ENCODE measurements around the gene RHBDF1.

The RHBDF1 gene

DNA sequence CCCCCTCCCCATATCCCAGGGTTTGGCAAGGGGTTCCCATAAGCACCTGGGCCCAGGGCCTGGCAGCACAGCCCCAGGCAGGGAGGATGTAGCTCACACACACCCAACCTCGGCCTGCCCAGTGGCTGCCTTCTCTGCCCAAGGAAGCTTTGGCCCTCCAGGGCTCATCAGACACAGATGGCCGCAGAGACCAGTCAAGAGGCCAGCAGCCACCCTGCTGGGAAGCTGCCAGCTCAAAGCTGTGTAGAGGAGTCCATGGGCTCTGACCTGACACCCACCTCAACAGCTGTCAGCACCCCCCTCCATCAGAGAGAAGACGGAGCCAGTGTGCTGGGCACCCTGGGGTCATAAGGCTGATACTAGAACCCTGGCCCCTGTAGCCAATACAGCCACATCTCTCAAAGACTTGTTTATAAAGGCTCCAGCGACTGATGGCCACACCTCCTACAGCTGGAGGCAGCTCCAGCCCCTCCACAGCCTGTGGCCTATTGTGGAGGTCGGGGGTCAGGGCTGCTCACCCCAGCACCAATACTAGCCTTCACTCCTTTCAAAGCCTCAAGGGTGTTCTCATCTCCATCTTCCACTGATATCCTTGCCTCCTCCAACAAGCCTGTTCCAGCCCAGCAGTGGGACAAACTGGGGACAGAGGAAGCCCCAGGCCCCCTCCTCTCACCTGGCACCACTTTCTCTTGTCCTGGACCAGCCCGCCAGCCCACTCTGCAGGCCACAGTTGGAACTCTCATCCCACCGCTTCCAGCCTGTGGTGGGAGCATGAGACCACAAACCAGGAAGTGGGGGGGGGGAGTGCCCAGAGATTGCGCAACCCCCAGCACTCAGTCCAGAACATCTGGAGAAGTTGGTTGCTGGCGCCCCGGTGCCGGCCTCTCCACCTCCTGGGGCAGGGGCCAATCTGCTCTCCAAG is 3.4 kb upstream of the RHBDF1 start:
- FAIRE-seq (no peak), DNase-seq (ENCODE audit: insufficient read length, low spot score) (no peak)

GRCh38 chr16:74747-75334 is 2.4 kb upstream of the RHBDF1 start:
- DNase-seq (ENCODE audit: insufficient read length, low spot score) (no peak), FAIRE-seq (no peak)

- FAIRE-seq (no peak), DNase-seq (ENCODE audit: insufficient read length, low spot score) (no peak)
Observed at GRCh38 chr16:74051-74746, 1.8 kb upstream of the RHBDF1 start.

- FAIRE-seq (no peak), DNase-seq (ENCODE audit: insufficient read length, low spot score) (no peak)
Observed at GRCh38 chr16:71540-72401, 660 bp downstream of the RHBDF1 start.

DNA sequence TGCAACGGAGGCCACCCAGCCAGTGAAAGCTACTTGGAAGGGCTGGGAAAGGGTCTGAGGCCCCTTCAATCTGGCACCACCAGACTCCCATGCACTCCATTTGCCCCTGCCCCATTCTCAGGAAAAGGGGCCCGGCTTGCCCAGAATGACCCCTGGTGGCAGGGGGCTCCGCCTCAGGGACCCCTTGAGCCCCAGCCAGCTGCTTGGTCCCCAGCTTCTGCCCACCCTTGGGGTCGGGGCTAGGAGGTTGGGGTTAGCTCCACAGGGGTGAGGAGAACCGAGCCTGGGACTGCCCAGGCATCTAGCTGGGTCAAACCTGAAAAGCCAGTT is 1.3 kb downstream of the RHBDF1 start:
- DNase-seq (ENCODE audit: insufficient read length, low spot score) (no peak), FAIRE-seq (no peak)

GRCh38 chr16:69181-69580 is 3.2 kb downstream of the RHBDF1 start:
- DNase-seq (ENCODE audit: insufficient read length, low spot score) (no peak), FAIRE-seq (no peak)

DNA sequence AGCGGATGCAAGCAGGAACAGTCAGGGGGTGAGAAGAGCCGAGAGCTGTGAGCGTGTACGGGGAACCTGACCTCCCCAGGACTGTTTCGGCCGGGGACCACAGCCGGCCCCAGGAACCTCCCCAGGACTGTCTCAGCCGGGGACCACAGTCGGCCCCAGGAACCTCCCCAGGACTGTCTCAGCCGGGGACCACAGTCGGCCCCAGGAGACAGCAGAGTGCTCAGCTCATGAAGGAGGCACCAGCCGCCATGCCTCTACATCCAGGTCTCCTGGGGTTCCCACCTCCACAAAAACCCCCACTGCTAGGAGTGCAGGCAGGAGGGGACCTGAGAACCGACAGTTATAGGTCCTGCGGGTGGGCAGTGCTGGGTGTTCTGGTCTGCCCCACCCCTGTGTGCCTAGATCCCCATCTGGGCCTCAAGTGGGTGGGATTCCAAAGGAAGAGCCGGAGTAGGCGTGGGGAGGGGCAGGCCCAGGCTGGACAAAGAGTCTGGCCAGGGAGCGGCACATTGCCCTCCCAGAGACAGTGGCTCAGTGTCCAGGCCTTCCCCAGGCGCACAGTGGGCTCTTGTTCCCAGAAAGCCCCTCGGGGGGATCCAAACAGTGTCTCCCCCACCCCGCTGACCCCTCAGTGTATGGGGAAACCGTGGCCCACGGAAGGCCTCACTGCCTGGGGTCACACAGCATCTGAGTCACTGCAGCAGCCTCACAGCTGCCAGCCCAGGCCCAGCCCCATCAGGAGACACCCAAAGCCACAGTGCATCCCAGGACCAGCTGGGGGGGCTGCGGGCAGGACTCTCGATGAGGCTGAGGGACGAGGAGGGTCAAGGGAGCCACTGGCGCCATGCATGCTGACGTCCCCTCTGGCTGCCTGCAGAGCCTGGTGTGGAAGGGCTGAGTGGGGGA is 4.3 kb downstream of the RHBDF1 start:
- DNase-seq (ENCODE audit: insufficient read length, low spot score) = no peak
- no peak for FAIRE-seq

DNA sequence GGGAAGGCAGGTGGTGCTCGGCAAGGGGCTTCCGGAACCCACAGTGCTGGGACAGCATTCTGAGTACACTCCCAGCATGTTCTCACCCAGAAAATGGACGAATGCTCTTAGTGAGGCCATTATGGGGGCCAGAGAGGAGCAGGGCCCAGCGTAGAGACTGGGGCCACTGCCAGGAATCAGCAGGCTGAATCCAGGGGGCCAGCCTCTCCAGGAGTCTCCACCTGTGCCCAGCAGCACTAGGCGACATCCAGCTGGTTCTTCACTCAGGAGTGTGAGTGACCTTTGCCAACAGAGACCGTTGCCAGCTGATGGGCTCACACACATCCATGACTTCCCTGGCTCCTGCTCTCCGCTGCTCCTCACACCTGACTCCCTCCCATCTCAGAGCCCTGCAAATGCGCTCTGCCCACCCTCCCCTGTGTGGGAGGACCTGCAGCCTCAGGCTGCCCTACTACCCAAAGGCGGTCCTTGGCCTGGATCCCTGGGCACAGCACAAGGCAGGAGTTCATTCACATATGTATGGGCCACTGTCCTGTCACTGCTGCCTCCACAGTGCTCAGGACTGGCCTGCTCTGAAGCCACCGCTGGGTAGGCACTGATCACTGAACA is 5.1 kb downstream of the RHBDF1 start:
- FAIRE-seq = no peak
- no peak for DNase-seq (ENCODE audit: insufficient read length, low spot score)

- DNase-seq (ENCODE audit: insufficient read length, low spot score) (no peak), FAIRE-seq (no peak)
Observed at GRCh38 chr16:66309-67182, 5.9 kb downstream of the RHBDF1 start.

GRCh38 chr16:65745-66144 is 6.7 kb downstream of the RHBDF1 start:
- FAIRE-seq = peak; percentile 76
- DNase-seq (ENCODE audit: insufficient read length, low spot score) = peak; percentile 98

DNA sequence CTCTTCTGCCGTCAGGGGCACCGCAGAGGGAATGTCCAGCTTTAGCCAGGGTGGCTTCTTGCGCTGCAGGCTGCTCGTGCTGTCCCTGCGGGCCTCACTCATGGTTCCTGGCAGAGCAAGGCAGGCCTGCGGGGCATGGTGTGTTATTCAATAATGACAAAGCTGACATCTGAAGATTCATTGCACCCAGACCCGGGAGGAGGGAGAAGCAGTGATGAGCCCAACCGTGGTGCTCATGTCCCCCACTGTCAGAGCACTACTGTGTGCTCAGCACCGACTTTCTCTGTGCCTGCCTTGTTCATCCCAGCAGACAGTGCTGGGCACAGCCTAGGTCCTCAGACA is 7.5 kb downstream of the RHBDF1 start:
- no peak for FAIRE-seq
- DNase-seq (ENCODE audit: insufficient read length, low spot score) = no peak

- DNase-seq (ENCODE audit: insufficient read length, low spot score) (no peak), FAIRE-seq (no peak)
Observed at GRCh38 chr16:63998-64913, 8.2 kb downstream of the RHBDF1 start.

GRCh38 chr16:63466-63865 is 9.0 kb downstream of the RHBDF1 start:
- FAIRE-seq (no peak), DNase-seq (ENCODE audit: insufficient read length, low spot score) (no peak)

GRCh38 chr16:62968-63391 is 9.5 kb downstream of the RHBDF1 start:
- FAIRE-seq (no peak), DNase-seq (ENCODE audit: insufficient read length, low spot score) (no peak)

GRCh38 chr16:62283-62967 is 10.0 kb downstream of the RHBDF1 start:
- DNase-seq (ENCODE audit: insufficient read length, low spot score) (no peak), FAIRE-seq (no peak)

GRCh38 chr16:61879-62281 is 10.6 kb downstream of the RHBDF1 start:
- FAIRE-seq (no peak), DNase-seq (ENCODE audit: insufficient read length, low spot score) (no peak)

Data from GM19239 (cell line).